ENCODE data around the gene CABP1. TPM values are rescaled to one million over a fixed set of nuclear protein-coding genes. Genes with fewer than 3 reads are reported as not detected.
A peak's percentile ranks its signal among the peaks of the same experiment; 100 is the strongest.

The CABP1 gene
- total RNA-seq, 1 donor from 2014 or later, result 0.83 TPM

DNA sequence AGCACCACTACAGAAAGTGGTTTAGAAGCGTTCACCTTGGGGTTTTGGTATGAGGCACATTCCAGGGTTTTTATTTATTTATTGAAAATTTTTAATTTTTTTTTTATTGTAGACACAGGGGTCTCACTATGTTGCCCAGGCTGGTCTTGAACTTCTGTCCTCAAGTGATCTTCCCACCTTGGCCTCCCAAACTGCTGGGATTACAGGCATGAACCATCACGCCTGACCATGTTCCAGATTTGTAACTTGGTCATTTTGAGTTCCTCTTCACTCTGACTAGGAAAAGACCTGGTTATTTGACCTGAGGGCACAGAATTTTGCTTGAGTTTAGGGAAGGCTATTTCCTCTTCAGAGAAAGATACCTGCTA is 49.6 kb downstream of the CABP1 start:
- Mint-ChIP-seq H3K27me3 (ENCODE audit: unreplicated experiment) (no peaks in the 10 kb centered on the region), H3K4me1 (ENCODE audit: low read depth, unreplicated experiment) (peaks cover 41% of the 10 kb centered on the region), H3K4me3 (ENCODE audit: unreplicated experiment) (no peak overlapping the region), H3K36me3 (ENCODE audit: unreplicated experiment) (no peaks in the 10 kb centered on the region), H3K9me3 (ENCODE audit: unreplicated experiment) (peaks cover 4% of the 10 kb centered on the region), H3K27ac (ENCODE audit: unreplicated experiment) (no peak overlapping the region)
- TF ChIP-seq, protein P1, sequence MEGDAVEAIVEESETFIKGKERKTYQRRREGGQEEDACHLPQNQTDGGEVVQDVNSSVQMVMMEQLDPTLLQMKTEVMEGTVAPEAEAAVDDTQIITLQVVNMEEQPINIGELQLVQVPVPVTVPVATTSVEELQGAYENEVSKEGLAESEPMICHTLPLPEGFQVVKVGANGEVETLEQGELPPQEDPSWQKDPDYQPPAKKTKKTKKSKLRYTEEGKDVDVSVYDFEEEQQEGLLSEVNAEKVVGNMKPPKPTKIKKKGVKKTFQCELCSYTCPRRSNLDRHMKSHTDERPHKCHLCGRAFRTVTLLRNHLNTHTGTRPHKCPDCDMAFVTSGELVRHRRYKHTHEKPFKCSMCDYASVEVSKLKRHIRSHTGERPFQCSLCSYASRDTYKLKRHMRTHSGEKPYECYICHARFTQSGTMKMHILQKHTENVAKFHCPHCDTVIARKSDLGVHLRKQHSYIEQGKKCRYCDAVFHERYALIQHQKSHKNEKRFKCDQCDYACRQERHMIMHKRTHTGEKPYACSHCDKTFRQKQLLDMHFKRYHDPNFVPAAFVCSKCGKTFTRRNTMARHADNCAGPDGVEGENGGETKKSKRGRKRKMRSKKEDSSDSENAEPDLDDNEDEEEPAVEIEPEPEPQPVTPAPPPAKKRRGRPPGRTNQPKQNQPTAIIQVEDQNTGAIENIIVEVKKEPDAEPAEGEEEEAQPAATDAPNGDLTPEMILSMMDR (IDR thresholded peaks at IDR 0.05; ENCODE audit: partially characterized antibody, unreplicated experiment), result no peak
- DNase-seq, result no peak

DNA sequence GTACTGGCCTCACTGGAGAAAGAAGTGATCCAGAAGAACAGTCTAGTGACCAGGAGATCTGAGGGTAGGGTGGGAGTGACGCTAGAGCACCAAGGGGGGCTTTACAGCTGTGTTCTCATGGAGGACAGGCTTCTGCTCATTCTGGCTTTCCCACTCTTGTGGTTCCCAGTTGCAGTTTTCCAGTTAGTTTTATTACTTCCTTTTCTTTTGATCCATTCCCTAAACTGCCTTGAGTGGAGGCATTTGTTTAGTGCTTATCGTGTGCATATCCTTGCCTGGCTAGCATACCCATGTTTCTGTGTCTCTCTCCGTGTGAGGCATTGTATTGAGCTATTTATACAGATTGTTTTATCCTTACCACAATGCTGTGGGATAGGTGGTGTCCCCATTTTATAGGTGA is 50.6 kb downstream of the CABP1 start:
- H3K4me1 Mint-ChIP-seq (ENCODE audit: low read depth, unreplicated experiment), result peaks cover 41% of the 10 kb centered on the region
- no peak overlapping the region for H3K27ac Mint-ChIP-seq (ENCODE audit: unreplicated experiment)
- no peak overlapping the region for H3K4me3 Mint-ChIP-seq (ENCODE audit: unreplicated experiment)
- peaks cover 2% of the 10 kb centered on the region for H3K9me3 Mint-ChIP-seq (ENCODE audit: unreplicated experiment)
- no peaks in the 10 kb centered on the region for H3K27me3 Mint-ChIP-seq (ENCODE audit: unreplicated experiment)
- TF ChIP-seq, protein P1 (IDR thresholded peaks at IDR 0.05; ENCODE audit: partially characterized antibody, unreplicated experiment), result no peak
- DNase-seq, result no peak
- no peaks in the 10 kb centered on the region for H3K36me3 Mint-ChIP-seq (ENCODE audit: unreplicated experiment)

DNA sequence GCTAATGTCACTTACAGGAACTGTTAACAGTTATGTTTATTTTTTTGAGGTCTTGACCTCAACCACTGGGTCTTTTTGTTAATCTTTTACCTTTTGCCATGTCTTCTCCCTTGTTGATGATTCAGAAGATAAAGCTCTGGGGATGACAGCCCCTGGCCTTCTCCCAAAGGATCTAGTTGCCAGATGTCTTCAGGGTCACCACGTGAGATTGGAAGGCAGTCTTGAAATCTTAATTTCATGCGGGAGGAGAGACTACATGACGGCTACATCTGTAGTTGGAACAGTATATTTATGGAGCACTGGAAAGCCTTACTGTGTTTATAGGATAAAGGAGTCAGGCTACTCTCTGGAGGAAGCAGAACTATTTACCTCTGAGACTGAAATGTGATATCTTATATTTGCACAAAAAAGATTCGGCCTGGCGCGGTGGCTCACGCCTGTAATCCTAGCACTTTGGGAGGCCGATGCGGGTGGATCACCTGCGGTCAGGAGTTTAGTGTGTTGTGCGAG is 52.2 kb downstream of the CABP1 start:
- Mint-ChIP-seq H3K27ac (ENCODE audit: unreplicated experiment) (peak overlapping the region; percentile 36), H3K27me3 (ENCODE audit: unreplicated experiment) (no peaks in the 10 kb centered on the region), H3K4me3 (ENCODE audit: unreplicated experiment) (peak overlapping the region; percentile 27), H3K4me1 (ENCODE audit: low read depth, unreplicated experiment) (peaks cover 41% of the 10 kb centered on the region), H3K9me3 (ENCODE audit: unreplicated experiment) (peaks cover 1% of the 10 kb centered on the region), H3K36me3 (ENCODE audit: unreplicated experiment) (no peaks in the 10 kb centered on the region)
- TF ChIP-seq, protein P1 (IDR thresholded peaks at IDR 0.05; ENCODE audit: partially characterized antibody, unreplicated experiment), result no peak
- no peak for DNase-seq

DNA sequence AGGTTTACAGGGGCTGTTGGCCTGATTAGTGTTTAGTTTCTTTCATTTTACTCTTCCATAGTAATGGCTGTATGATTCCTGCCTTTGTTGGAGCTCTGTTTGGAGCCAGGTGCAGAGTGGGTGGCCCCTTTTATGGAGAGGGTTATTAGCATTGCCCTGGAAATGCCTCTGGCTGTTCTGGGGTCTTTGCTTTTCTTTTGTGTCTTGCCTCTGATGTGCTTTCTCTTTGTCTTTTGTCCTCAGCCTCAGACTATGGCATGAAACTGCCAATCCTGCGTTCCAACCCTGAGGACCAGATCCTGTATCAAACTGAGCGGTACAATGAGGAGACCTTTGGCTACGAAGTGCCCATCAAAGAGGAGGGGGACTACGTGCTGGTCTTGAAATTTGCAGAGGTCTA is 53.4 kb downstream of the CABP1 start:
- DNase-seq, result no peak
- H3K27me3 Mint-ChIP-seq (ENCODE audit: unreplicated experiment), result no peaks in the 10 kb centered on the region
- peaks cover 32% of the 10 kb centered on the region for H3K4me1 Mint-ChIP-seq (ENCODE audit: low read depth, unreplicated experiment)

DNA sequence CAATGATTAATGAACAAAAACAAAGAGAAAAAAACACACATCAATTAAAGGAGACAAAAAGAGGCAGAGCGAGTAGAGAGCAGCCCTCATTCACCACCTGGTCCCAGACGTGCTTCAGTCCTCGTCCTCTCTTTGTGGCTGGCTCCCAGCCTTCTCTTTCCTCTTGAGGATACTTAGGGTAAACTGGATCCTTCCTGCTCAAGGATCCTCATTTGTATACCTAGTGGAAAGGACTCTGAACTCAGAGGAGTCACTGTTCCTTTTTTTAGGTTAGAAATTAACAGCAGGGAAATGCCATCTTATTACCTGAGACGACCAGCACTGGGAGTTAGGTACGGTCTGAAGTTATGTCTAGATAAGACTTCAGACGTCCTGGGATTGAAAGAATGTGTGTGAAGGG is 56.2 kb downstream of the CABP1 start:
- DNase-seq, result no peak
- Mint-ChIP-seq H3K9me3 (ENCODE audit: unreplicated experiment) (no peaks in the 10 kb centered on the region), H3K27me3 (ENCODE audit: unreplicated experiment) (no peaks in the 10 kb centered on the region), H3K27ac (ENCODE audit: unreplicated experiment) (no peak overlapping the region), H3K4me1 (ENCODE audit: low read depth, unreplicated experiment) (peaks cover 19% of the 10 kb centered on the region), H3K36me3 (ENCODE audit: unreplicated experiment) (no peaks in the 10 kb centered on the region), H3K4me3 (ENCODE audit: unreplicated experiment) (no peak overlapping the region)
- TF ChIP-seq, protein P1 (IDR thresholded peaks at IDR 0.05; ENCODE audit: partially characterized antibody, unreplicated experiment), result no peak

More for the DNA sequence above, 53.4 kb downstream of the CABP1 start:
- Mint-ChIP-seq H3K36me3 (ENCODE audit: unreplicated experiment) (no peaks in the 10 kb centered on the region), H3K4me3 (ENCODE audit: unreplicated experiment) (no peak overlapping the region), H3K27ac (ENCODE audit: unreplicated experiment) (no peak overlapping the region), H3K9me3 (ENCODE audit: unreplicated experiment) (no peaks in the 10 kb centered on the region)
- TF ChIP-seq, protein P1 (IDR thresholded peaks at IDR 0.05; ENCODE audit: partially characterized antibody, unreplicated experiment), result no peak
